Glomerular visceral epithelial cell (primary cell): Measurements from ENCODE around the gene MTCL1.
A peak's percentile ranks its signal among the peaks of the same experiment; 100 is the strongest.

Experiments used
- DNase-seq: peaks from one replicate; pipeline ENCODE4 v3.0.0-alpha.2; 2016; ENCODE audit errors: extremely low spot score

Gene MTCL1

GRCh38 chr18:8810157-8810556, 104.8 kb downstream of the MTCL1 start:
- no peak for DNase-seq

- no peak for DNase-seq
These were observed 105.8 kb downstream of the MTCL1 start for GRCh38 chr18:8811115-8811514.

- no peak for DNase-seq
These were observed 107.3 kb downstream of the MTCL1 start for GRCh38 chr18:8812631-8813030.

GRCh38 chr18:8813611-8814010, 108.3 kb downstream of the MTCL1 start:
- DNase-seq, result no peak

- DNase-seq, result peak; percentile 69
These were observed 108.8 kb downstream of the MTCL1 start for GRCh38 chr18:8814206-8814605.

- no peak for DNase-seq
These were observed 110.9 kb downstream of the MTCL1 start for GRCh38 chr18:8816220-8816619.

GRCh38 chr18:8816816-8817215, 111.5 kb downstream of the MTCL1 start:
- DNase-seq, result no peak

GRCh38 chr18:8818982-8819381, 113.6 kb downstream of the MTCL1 start:
- no peak for DNase-seq

GRCh38 chr18:8820396-8821082, 115.2 kb downstream of the MTCL1 start:
- DNase-seq, result no peak

- no peak for DNase-seq
These were observed 115.7 kb downstream of the MTCL1 start for GRCh38 chr18:8821083-8821465.

GRCh38 chr18:8821531-8821930, 116.2 kb downstream of the MTCL1 start:
- no peak for DNase-seq

GRCh38 chr18:8822643-8823042, 117.3 kb downstream of the MTCL1 start:
- DNase-seq, result no peak

- DNase-seq, result no peak
These were observed 118.2 kb downstream of the MTCL1 start for GRCh38 chr18:8823530-8823929.

GRCh38 chr18:8824846-8825245, 119.5 kb downstream of the MTCL1 start:
- no peak for DNase-seq

GRCh38 chr18:8825273-8825672, 119.9 kb downstream of the MTCL1 start:
- DNase-seq, result no peak

GRCh38 chr18:8825729-8826375, 120.5 kb downstream of the MTCL1 start:
- no peak for DNase-seq

GRCh38 chr18:8826514-8826913, 121.2 kb downstream of the MTCL1 start:
- no peak for DNase-seq

- DNase-seq, result no peak
These were observed 121.6 kb downstream of the MTCL1 start for GRCh38 chr18:8826971-8827370.

GRCh38 chr18:8828300-8828699, 122.9 kb downstream of the MTCL1 start:
- DNase-seq, result no peak

GRCh38 chr18:8828798-8829197, 123.4 kb downstream of the MTCL1 start:
- DNase-seq, result no peak

GRCh38 chr18:8830067-8831060, 125.0 kb downstream of the MTCL1 start:
- no peak for DNase-seq

GRCh38 chr18:8831112-8831511, 125.8 kb downstream of the MTCL1 start:
- no peak for DNase-seq
